PC-9 (cell line): ENCODE data around the gene CPEB2. TPM values are rescaled to one million over a fixed set of nuclear protein-coding genes. Genes with fewer than 3 reads are reported as not detected.

ENCODE experiments used
- BruUV-seq: library from RNA; stranded (reverse); fragments of 400-500 nt; replicated peaks from 2 replicates; lab custom pipeline; 2021; lab: Mats Ljungman, UMichigan
- CTCF ChIA-PET: fragments of 300-600 bp; sonication (Branson Sonifier 250); formaldehyde crosslinking; loops from one replicate; lab custom pipeline; 2022; ENCODE audit warnings: antibody characterized with exemption; lab: Charles Lee
- POLR2A ChIA-PET: fragments of 300-600 bp; sonication (Branson Sonifier 250); formaldehyde crosslinking; loops from one replicate; lab custom pipeline; 2022; ENCODE audit warnings: antibody characterized with exemption; ENCODE audit not compliant: unreplicated experiment; lab: Charles Lee
- DNase-seq, 2 experiments: peaks; one replicate each; pipeline versions ENCODE4 v3.0.0 to v3.0.0-alpha.2; 2015 to 2022; ENCODE audit warnings: mixed read lengths in 1 of 2
- H2AFZ ChIP-seq: fragments of 200-600 bp; sonication (generic); 2 replicates; pipeline ENCODE4 v1.8.1; 2017; ENCODE audit warnings: antibody characterized with exemption
- H3F3A ChIP-seq: fragments of 200-600 bp; sonication (generic); 2 replicates; pipeline ENCODE4 v1.8.1; 2017; ENCODE audit warnings: antibody characterized with exemption, mild to moderate bottlenecking, low read depth; ENCODE audit not compliant: insufficient read depth
- H3K27ac ChIP-seq: fragments of 200-600 bp; sonication (generic); 2 replicates; pipeline ENCODE4 v1.6.1; 2016; ENCODE audit warnings: mixed run types
- H3K27me3 ChIP-seq: fragments of 200-600 bp; sonication (generic); 2 replicates; pipeline ENCODE4 v1.6.1; 2016; ENCODE audit warnings: low read depth, mixed run types; ENCODE audit not compliant: insufficient read depth
- H3K36me3 ChIP-seq: fragments of 200-600 bp; sonication (generic); 2 replicates; pipeline ENCODE4 v1.6.1; 2016; ENCODE audit warnings: low read depth, mixed run types
- H3K4me1 ChIP-seq: fragments of 200-600 bp; sonication (generic); replicated peaks from 2 replicates; pipeline ENCODE4 v1.6.1; 2016; ENCODE audit warnings: mixed run types; ENCODE audit not compliant: insufficient read depth
- H3K4me2 ChIP-seq: fragments of 200-600 bp; sonication (generic); 2 replicates; pipeline ENCODE4 v1.6.1; 2017; ENCODE audit warnings: mixed run types
- H3K4me3 ChIP-seq: fragments of 200-600 bp; sonication (generic); 2 replicates; pipeline ENCODE4 v1.6.1; 2016; ENCODE audit warnings: mixed run types
- H3K79me2 ChIP-seq: fragments of 200-600 bp; sonication (generic); 2 replicates; pipeline ENCODE4 v1.6.1; 2017; ENCODE audit warnings: low read depth, mixed run types
- H3K9me2 ChIP-seq: fragments of 200-600 bp; sonication (generic); 2 replicates; pipeline ENCODE4 v1.8.1; 2017; ENCODE audit warnings: mild to moderate bottlenecking; ENCODE audit not compliant: insufficient read depth
- H3K9me3 ChIP-seq: fragments of 200-600 bp; sonication (generic); 2 replicates; pipeline ENCODE4 v1.8.1; 2016; ENCODE audit warnings: low read depth; ENCODE audit not compliant: insufficient read depth
- H4K20me1 ChIP-seq: fragments of 200-600 bp; sonication (generic); 2 replicates; pipeline ENCODE4 v1.8.1; 2017; ENCODE audit not compliant: insufficient read depth
- EZH2 ChIP-seq: fragments of 200-600 bp; sonication (generic); IDR thresholded peaks from 2 replicates; pipeline ENCODE4 v1.8.0; 2017; ENCODE audit warnings: antibody characterized with exemption, low read depth
- intact Hi-C: fragments of 100-400 bp; cut with micrococcal nuclease; formaldehyde crosslinking; loops from one replicate; pipeline ENCODE4 v1.10.0; 2022; ENCODE audit not compliant: unreplicated experiment
- total RNA-seq: library from RNA; stranded (reverse); gene quantifications from 2 replicates; pipeline ENCODE4 v1.2.3, GENCODE V29; 2021
- TF ChIP-seq, protein P1 (sequence below): fragments of 200-600 bp; sonication (generic); conservative IDR thresholded peaks from 2 replicates; pipeline ENCODE4 v1.6.1; 2017; ENCODE audit warnings: mixed run types, antibody characterized with exemption, mild to moderate bottlenecking, moderate library complexity

The CPEB2 gene
- total RNA-seq, 1 experiment from 2014 or later = 9.4 TPM

DNA sequence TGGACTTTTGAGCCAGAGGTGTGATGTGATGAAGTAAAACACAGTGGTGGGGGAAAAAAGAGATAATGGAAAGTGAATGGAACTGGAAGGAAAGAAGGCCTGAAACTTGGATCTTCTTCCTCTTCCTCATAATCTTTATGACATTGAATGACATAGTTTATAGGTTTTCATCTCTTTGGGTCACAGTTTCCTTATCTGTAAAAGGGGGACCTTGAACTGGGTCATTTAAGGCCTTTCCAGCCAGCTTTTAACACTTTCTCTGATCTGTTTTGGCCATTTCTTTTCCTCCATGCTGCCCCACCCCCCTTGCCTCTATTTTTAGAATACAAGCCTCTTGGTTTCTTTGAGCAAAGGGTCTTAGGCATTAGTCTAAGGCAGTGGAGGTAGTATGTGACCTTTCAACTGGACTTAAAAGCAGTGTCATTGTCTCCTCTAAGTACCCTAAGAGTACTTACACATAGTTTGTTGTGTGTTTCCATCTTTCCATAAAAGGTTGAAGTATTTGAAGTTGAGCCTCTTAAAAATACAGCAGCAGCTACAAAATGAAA lies 7.8 kb downstream of the CPEB2 start:
- POLR2A ChIA-PET = no interaction called here
- no peaks in the 10 kb centered on the region for H4K20me1 ChIP-seq

DNA sequence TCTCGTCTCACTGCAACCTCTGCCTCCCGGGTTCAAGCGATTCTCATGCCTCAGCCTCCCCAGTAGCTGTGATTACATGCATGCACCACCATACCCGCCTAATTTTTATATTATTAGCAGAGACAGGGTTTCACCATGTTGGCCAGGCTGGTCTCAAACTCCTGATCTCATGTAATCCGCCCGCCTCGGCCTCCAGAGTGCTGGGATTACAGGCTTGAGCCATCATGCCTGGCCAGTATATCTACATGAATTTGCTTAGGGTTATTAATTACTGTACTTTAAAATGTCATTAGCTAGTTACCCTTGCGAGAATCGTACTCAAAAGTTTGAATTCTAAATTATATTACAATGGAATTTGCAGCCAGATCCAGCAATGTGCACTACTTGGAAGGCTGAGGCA lies 8.9 kb downstream of the CPEB2 start:
- BruUV-seq = no TSS peak
- intact Hi-C loops = no loop called here
- DNase-seq = no peak
- Histone ChIP-seq H3K27ac (no peak overlapping the region), H3K4me2 (no peak overlapping the region), H3K27me3 (no peaks in the 10 kb centered on the region), H3K4me3 (no peak overlapping the region), H3K36me3 (peaks cover 6% of the 10 kb centered on the region; the same call in 1 of the 2 replicates), H3K79me2 (peaks cover 10% of the 10 kb centered on the region), H3F3A (no peaks in the 10 kb centered on the region), H2AFZ (no peak overlapping the region), H3K9me3 (no peaks in the 10 kb centered on the region), H3K9me2 (no peaks in the 10 kb centered on the region), H4K20me1 (no peaks in the 10 kb centered on the region), H3K4me1 (peaks cover 6% of the 10 kb centered on the region; the same call in 1 of the 2 replicates)
- ChIA-PET POLR2A (no interaction called here), CTCF (no interaction called here)
- no peak for TF ChIP-seq EZH2
- TF ChIP-seq, protein P1, sequence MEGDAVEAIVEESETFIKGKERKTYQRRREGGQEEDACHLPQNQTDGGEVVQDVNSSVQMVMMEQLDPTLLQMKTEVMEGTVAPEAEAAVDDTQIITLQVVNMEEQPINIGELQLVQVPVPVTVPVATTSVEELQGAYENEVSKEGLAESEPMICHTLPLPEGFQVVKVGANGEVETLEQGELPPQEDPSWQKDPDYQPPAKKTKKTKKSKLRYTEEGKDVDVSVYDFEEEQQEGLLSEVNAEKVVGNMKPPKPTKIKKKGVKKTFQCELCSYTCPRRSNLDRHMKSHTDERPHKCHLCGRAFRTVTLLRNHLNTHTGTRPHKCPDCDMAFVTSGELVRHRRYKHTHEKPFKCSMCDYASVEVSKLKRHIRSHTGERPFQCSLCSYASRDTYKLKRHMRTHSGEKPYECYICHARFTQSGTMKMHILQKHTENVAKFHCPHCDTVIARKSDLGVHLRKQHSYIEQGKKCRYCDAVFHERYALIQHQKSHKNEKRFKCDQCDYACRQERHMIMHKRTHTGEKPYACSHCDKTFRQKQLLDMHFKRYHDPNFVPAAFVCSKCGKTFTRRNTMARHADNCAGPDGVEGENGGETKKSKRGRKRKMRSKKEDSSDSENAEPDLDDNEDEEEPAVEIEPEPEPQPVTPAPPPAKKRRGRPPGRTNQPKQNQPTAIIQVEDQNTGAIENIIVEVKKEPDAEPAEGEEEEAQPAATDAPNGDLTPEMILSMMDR = no peak

More for the DNA sequence above, 7.8 kb downstream of the CPEB2 start:
- H3K27me3 ChIP-seq = no peaks in the 10 kb centered on the region
- intact Hi-C loops = no loop called here
- no peaks in the 10 kb centered on the region for H3K9me3 ChIP-seq
- no peaks in the 10 kb centered on the region; the same call in 1 of the 2 replicates for H3F3A ChIP-seq
- CTCF ChIA-PET = no interaction called here
- H3K4me1 ChIP-seq = peaks cover 15% of the 10 kb centered on the region; the same call in 1 of the 2 replicates
- H3K27ac ChIP-seq = no peak overlapping the region
- DNase-seq = no peak
- H3K4me3 ChIP-seq = no peak overlapping the region
- no TSS peak for BruUV-seq
- no peak overlapping the region for H3K4me2 ChIP-seq
- no peaks in the 10 kb centered on the region for H3K9me2 ChIP-seq
- H3K79me2 ChIP-seq = peaks cover 21% of the 10 kb centered on the region
- H3K36me3 ChIP-seq = peaks cover 6% of the 10 kb centered on the region; the same call in 1 of the 2 replicates
- no peak overlapping the region for H2AFZ ChIP-seq
- TF ChIP-seq, protein P1 = no peak
- no peak for TF ChIP-seq EZH2

DNA sequence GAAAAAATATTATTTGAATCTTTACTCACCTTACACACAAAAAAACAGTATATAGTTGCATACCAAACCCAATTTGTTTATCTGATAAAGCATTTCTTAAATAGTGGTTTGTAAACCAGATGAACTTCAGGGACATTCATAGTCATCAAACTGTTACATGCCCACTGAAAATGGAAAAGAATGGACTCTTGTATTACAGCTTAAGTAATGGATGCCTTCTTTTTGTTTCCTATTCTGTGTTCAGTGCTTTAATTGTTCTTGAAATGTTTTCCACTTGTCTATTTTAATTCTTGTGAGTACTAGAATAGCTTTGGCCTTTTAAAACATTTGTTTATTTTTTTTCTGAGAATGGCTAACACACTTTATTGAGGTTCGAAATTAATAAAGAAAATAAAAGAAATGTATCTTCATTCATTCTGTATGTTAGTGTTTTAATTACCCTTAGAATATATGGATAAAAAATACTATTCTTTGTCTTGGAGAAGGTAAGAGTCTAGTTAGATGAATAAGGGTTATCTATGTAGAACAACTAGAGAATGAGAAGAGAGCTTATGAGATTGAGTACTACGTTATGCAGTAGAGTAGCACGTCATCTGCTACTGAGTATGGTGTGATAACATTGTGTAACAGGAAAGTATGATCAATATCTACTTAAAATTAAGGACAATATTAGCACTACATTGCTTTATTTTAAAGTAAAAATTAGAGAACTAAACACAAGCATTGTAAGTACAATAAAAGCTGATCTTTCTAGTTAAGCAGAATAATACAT lies 9.9 kb downstream of the CPEB2 start:
- Histone ChIP-seq H3K4me1 (no peaks in the 10 kb centered on the region), H3K9me2 (no peaks in the 10 kb centered on the region), H3K79me2 (no peaks in the 10 kb centered on the region), H3K27me3 (no peaks in the 10 kb centered on the region), H3K4me2 (no peak overlapping the region), H3K9me3 (no peaks in the 10 kb centered on the region), H3F3A (no peaks in the 10 kb centered on the region), H3K4me3 (no peak overlapping the region), H2AFZ (no peak overlapping the region), H4K20me1 (no peaks in the 10 kb centered on the region), H3K36me3 (peaks cover 10% of the 10 kb centered on the region; the same call in 1 of the 2 replicates), H3K27ac (no peak overlapping the region)
- no TSS peak for BruUV-seq
- intact Hi-C loops = no loop called here
- ChIA-PET CTCF (no interaction called here), POLR2A (no interaction called here)
- no peak for DNase-seq
- TF ChIP-seq EZH2 = no peak
